ENCODE measurements around the gene CELSR2. TPM values are rescaled to one million over a fixed set of nuclear protein-coding genes. Genes with fewer than 3 reads are reported as not detected.
A peak's percentile ranks its signal among the peaks of the same experiment; 100 is the strongest.

The CELSR2 gene
- total RNA-seq, 4 donors from 2014 or later = 1.6 to 2.6 (median 1.9) TPM

- TF ChIP-seq CTCF (IDR thresholded peaks at IDR 0.05) = no peak
- ATAC-seq (ENCODE audit: low FRiP score) = no peak
- no peak for DNase-seq (ENCODE audit: low spot score)
Measured at GRCh38 chr1:109273570-109274288, 24.4 kb downstream of the CELSR2 start.

- no peak for TF ChIP-seq CTCF (IDR thresholded peaks at IDR 0.05)
- DNase-seq (ENCODE audit: low spot score) (no peak), ATAC-seq (ENCODE audit: low FRiP score) (no peak)
Measured at GRCh38 chr1:109274533-109275476, 25.5 kb downstream of the CELSR2 start.

- DNase-seq (ENCODE audit: low spot score) (no peak), ATAC-seq (ENCODE audit: low FRiP score) (no peak)
- TF ChIP-seq CTCF (IDR thresholded peaks at IDR 0.05) = no peak
Measured at GRCh38 chr1:109275706-109276345, 26.5 kb downstream of the CELSR2 start.

GRCh38 chr1:109277434-109278204 is 28.3 kb downstream of the CELSR2 start:
- TF ChIP-seq CTCF (IDR thresholded peaks at IDR 0.05) = peak in 1 of 3 donors; percentile 45
- DNase-seq (ENCODE audit: low spot score) (peak; percentile 61), ATAC-seq (ENCODE audit: low FRiP score) (peak; percentile 55)

GRCh38 chr1:109279615-109280278 is 30.4 kb downstream of the CELSR2 start:
- TF ChIP-seq CTCF (IDR thresholded peaks at IDR 0.05) = no peak
- DNase-seq (ENCODE audit: low spot score) = no peak
- ATAC-seq (ENCODE audit: low FRiP score) = no peak

GRCh38 chr1:109280862-109281261 is 31.5 kb downstream of the CELSR2 start:
- no peak for TF ChIP-seq CTCF (IDR thresholded peaks at IDR 0.05)
- DNase-seq (ENCODE audit: low spot score) (no peak), ATAC-seq (ENCODE audit: low FRiP score) (no peak)
